Measurements from ENCODE around the gene CARM1.

DNA sequence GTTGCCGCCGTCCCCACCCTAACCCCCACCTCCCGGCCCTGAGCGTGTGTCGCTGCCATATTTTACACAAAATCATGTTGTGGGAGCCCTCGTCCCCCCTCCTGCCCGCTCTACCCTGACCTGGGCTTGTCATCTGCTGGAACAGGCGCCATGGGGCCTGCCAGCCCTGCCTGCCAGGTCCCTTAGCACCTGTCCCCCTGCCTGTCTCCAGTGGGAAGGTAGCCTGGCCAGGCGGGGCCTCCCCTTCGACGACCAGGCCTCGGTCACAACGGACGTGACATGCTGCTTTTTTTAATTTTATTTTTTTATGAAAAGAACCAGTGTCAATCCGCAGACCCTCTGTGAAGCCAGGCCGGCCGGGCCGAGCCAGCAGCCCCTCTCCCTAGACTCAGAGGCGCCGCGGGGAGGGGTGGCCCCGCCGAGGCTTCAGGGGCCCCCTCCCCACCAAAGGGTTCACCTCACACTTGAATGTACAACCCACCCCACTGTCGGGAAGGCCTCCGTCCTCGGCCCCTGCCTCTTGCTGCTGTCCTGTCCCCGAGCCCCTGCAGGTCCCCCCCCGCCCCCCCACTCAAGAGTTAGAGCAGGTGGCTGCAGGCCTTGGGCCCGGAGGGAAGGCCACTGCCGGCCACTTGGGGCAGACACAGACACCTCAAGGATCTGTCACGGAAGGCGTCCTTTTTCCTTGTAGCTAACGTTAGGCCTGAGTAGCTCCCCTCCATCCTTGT, 50.7 kb downstream of the CARM1 start:
- TF ChIP-seq, protein P1, sequence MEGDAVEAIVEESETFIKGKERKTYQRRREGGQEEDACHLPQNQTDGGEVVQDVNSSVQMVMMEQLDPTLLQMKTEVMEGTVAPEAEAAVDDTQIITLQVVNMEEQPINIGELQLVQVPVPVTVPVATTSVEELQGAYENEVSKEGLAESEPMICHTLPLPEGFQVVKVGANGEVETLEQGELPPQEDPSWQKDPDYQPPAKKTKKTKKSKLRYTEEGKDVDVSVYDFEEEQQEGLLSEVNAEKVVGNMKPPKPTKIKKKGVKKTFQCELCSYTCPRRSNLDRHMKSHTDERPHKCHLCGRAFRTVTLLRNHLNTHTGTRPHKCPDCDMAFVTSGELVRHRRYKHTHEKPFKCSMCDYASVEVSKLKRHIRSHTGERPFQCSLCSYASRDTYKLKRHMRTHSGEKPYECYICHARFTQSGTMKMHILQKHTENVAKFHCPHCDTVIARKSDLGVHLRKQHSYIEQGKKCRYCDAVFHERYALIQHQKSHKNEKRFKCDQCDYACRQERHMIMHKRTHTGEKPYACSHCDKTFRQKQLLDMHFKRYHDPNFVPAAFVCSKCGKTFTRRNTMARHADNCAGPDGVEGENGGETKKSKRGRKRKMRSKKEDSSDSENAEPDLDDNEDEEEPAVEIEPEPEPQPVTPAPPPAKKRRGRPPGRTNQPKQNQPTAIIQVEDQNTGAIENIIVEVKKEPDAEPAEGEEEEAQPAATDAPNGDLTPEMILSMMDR (IDR thresholded peaks at IDR 0.05): no peak
- TF ChIP-seq POLR2A (IDR thresholded peaks at IDR 0.05): no peak
